ENCODE measurements around the gene SDCBP2.

DNA sequence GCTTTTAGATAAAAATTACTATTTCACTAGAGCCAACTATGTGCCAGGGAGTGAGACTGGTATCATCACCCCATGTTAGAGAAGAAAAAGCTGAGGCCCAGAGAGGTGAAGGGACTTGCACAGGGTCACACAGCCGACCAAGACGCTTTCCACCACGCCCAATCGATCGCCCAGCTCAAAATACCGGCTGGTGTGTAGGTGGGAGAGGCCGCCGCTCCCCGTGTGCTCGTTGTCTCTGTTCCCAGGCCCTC is 63.1 kb downstream of the SDCBP2 start:
- TF ChIP-seq RCOR1 (conservative IDR thresholded peaks at IDR 0.05; ENCODE audit: low read depth, low read length): no peak
- TF ChIP-seq, protein P1, sequence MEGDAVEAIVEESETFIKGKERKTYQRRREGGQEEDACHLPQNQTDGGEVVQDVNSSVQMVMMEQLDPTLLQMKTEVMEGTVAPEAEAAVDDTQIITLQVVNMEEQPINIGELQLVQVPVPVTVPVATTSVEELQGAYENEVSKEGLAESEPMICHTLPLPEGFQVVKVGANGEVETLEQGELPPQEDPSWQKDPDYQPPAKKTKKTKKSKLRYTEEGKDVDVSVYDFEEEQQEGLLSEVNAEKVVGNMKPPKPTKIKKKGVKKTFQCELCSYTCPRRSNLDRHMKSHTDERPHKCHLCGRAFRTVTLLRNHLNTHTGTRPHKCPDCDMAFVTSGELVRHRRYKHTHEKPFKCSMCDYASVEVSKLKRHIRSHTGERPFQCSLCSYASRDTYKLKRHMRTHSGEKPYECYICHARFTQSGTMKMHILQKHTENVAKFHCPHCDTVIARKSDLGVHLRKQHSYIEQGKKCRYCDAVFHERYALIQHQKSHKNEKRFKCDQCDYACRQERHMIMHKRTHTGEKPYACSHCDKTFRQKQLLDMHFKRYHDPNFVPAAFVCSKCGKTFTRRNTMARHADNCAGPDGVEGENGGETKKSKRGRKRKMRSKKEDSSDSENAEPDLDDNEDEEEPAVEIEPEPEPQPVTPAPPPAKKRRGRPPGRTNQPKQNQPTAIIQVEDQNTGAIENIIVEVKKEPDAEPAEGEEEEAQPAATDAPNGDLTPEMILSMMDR (IDR thresholded peaks at IDR 0.05 in 2 of 3, conservative IDR thresholded peaks at IDR 0.05 in 1 of 3; ENCODE audit: control insufficient read depth in 2 of 3, extremely low read depth in 1 of 3, insufficient read depth in 1 of 3, low read depth in 3 of 3, low read length in 3 of 3): no peak
- TF ChIP-seq CHD2 (IDR thresholded peaks at IDR 0.05; ENCODE audit: borderline replicate concordance, low read depth, low read length): no peak
- TF ChIP-seq, protein P2, sequence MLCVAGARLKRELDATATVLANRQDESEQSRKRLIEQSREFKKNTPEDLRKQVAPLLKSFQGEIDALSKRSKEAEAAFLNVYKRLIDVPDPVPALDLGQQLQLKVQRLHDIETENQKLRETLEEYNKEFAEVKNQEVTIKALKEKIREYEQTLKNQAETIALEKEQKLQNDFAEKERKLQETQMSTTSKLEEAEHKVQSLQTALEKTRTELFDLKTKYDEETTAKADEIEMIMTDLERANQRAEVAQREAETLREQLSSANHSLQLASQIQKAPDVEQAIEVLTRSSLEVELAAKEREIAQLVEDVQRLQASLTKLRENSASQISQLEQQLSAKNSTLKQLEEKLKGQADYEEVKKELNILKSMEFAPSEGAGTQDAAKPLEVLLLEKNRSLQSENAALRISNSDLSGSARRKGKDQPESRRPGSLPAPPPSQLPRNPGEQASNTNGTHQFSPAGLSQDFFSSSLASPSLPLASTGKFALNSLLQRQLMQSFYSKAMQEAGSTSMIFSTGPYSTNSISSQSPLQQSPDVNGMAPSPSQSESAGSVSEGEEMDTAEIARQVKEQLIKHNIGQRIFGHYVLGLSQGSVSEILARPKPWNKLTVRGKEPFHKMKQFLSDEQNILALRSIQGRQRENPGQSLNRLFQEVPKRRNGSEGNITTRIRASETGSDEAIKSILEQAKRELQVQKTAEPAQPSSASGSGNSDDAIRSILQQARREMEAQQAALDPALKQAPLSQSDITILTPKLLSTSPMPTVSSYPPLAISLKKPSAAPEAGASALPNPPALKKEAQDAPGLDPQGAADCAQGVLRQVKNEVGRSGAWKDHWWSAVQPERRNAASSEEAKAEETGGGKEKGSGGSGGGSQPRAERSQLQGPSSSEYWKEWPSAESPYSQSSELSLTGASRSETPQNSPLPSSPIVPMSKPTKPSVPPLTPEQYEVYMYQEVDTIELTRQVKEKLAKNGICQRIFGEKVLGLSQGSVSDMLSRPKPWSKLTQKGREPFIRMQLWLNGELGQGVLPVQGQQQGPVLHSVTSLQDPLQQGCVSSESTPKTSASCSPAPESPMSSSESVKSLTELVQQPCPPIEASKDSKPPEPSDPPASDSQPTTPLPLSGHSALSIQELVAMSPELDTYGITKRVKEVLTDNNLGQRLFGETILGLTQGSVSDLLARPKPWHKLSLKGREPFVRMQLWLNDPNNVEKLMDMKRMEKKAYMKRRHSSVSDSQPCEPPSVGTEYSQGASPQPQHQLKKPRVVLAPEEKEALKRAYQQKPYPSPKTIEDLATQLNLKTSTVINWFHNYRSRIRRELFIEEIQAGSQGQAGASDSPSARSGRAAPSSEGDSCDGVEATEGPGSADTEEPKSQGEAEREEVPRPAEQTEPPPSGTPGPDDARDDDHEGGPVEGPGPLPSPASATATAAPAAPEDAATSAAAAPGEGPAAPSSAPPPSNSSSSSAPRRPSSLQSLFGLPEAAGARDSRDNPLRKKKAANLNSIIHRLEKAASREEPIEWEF (IDR thresholded peaks at IDR 0.05; ENCODE audit: insufficient replicate concordance, low read depth, low read length): no peak
- TF ChIP-seq HDAC2 (IDR thresholded peaks at IDR 0.05): no peak

All from GM12878 (cell line).